H7 (cell line): ENCODE measurements around the gene MYO16. TPM values are rescaled to one million over a fixed set of nuclear protein-coding genes. Genes with fewer than 3 reads are reported as not detected.

Source experiments
- DNase-seq: peaks from one replicate; pipeline ENCODE4 v3.0.0; 2012
- H3K27me3 ChIP-seq: 2 replicates; pipeline ENCODE4 v1.6.0; 2011; ENCODE audit warnings: mild to moderate bottlenecking, low read length; ENCODE audit not compliant: control insufficient read depth, insufficient read depth
- H3K36me3 ChIP-seq: replicated peaks from 2 replicates; pipeline ENCODE4 v1.5.1; 2011; ENCODE audit warnings: low read length; ENCODE audit not compliant: control insufficient read depth, insufficient read depth
- H3K4me3 ChIP-seq: 2 replicates; pipeline ENCODE4 v1.5.1; 2011; ENCODE audit warnings: low read depth, mild to moderate bottlenecking, control low read depth, low read length, moderate library complexity; ENCODE audit not compliant: insufficient read depth
- total RNA-seq: library from RNA; depleted of rRNA; stranded (reverse); fragments of >200 nt; shearing (Covaris generic); gene quantifications from 2 replicates; pipeline ENCODE4 v1.2.3, GENCODE V29; 2014

MYO16 gene
- total RNA-seq, 1 experiment from 2014 or later: 0.03 TPM

DNA sequence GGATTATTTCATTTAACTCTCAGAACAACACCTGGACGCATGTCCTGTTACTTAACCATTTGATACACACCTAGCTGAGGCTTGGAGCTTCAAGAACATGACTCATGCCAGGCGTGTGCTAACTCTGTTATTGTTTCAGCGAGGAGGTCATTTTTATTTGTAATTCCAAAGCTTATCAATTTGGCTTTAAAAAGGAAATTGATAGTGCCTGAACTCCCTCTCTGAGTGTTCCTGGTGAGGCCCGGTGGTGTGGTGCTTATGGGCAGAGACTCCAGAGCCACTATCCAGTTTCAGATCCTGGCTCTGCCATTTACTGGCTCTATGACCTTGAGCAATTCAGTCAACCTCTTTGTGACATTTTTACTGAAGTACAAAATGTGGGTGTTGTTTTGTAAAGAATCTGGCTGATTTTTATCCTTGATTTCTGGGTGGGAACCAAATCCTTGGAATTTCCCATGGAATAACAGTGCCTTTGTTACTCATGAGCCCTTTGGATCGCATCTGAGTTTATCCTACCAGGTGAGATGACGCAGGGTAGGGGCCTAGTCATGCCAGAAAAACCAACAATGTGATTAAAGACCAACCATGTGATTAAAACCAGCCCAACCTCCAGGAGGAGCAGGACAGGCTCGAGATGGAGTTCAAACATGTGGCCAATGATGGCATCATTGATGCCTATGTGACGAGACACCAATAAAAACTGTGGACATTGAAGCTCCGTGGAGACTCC, 198.8 kb downstream of the MYO16 start:
- no peak overlapping the region for H3K4me3 ChIP-seq
- no peaks in the 10 kb centered on the region for H3K36me3 ChIP-seq
- DNase-seq: no peak
- no peaks in the 10 kb centered on the region for H3K27me3 ChIP-seq

DNA sequence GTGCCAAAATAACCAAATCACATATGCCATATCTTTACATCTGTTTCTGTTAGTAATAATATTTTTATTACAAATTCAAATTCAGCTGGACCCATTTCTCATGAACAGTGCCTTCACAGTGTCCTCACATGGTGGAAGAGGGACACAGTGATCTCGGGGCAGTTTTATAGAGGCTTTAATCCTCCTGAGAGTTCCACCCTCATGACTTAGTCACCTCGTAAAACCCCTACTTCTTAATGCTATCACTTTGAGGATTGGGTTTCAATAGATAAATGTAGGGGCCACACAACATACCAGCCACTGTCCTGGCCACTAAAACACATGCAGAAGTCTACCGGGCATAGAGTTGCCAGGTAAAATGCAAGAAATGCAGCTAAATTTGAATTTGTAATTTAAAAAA, 201.5 kb downstream of the MYO16 start:
- no peak overlapping the region for H3K4me3 ChIP-seq
- no peak for DNase-seq
- no peaks in the 10 kb centered on the region for H3K27me3 ChIP-seq
- no peaks in the 10 kb centered on the region for H3K36me3 ChIP-seq

DNA sequence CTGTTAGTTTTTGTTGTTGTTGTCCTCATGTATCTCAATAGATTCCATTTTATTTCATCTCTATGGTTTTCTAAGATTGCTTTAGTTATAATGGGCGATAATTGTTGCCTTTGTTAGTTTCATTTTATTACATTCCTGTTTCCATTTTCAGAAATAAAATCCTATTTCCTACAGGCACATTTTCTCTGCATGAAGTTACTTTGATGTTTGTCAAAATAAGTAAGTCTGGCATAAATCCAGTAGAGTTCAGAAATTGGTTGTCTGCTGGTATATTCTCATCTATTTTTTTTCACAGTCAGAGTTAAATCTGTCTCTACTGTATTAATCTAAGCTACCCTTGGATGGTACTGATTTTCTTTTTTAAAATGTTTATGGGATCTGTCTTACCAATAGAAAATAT, 204.1 kb downstream of the MYO16 start:
- Histone ChIP-seq H3K27me3 (no peaks in the 10 kb centered on the region), H3K4me3 (no peak overlapping the region), H3K36me3 (no peaks in the 10 kb centered on the region)
- DNase-seq: no peak

DNA sequence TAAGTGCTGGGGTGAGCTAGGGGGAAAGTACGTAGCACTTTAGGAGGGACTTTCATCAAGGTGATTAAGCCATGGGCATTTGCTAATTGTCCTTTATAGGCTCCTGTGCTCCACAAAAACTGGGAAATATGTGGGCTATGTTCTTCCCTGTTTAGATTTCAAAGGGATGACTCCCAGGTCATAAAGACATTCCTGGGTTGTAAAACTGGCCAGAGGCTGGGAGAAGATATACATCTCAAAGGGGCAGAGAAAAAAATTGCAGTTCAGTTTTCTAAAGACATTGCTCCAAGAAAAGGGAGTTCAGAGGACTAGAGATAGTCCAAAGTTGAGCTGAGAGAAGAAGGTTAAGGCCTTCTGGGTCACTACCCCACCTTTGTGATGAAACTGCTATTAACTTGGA, 204.8 kb downstream of the MYO16 start:
- no peaks in the 10 kb centered on the region for H3K36me3 ChIP-seq

DNA sequence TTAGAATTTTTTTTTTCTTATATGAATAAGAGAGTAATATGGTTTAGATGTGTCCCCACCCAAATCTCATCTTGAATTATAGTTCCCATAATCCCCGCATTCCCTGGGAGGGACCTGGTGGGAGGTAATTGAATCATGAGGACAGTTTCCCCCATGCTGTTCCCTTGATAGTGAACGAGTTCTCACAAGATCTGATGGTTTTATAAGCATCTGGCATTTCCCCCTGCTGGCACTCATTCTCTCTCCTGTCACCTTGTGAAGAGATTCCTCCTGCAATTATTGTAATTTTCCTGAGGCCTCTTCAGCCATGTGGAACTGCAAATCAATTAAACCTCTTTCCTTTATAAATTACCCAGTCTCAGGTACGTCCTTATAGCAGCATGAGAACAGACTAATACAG, 205.7 kb downstream of the MYO16 start:
- Histone ChIP-seq H3K27me3 (no peaks in the 10 kb centered on the region), H3K4me3 (no peak overlapping the region), H3K36me3 (no peaks in the 10 kb centered on the region)
- no peak for DNase-seq

More for the DNA sequence above, 204.8 kb downstream of the MYO16 start:
- no peaks in the 10 kb centered on the region for H3K27me3 ChIP-seq
- no peak for DNase-seq
- no peak overlapping the region for H3K4me3 ChIP-seq

DNA sequence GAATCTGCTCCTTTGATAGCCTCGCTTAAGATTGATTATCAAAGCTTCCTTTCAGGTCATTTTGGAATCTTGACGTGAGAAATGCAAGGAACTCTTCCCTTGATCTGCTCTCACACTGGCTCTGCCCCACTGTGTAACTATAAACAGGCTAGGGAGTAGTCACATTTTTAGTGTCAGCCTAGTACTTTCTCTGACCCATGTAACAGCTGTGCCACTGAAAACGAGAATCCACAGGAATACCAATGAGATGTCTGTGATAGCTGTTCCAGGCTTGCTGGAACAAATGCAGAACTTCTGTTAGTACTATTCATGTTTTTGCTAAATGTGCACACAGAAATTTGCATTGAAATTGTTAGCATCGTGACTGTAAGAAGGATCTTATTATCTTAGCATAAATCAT, 221.3 kb downstream of the MYO16 start:
- Histone ChIP-seq H3K4me3 (no peak overlapping the region), H3K36me3 (no peaks in the 10 kb centered on the region), H3K27me3 (no peaks in the 10 kb centered on the region)
- no peak for DNase-seq

DNA sequence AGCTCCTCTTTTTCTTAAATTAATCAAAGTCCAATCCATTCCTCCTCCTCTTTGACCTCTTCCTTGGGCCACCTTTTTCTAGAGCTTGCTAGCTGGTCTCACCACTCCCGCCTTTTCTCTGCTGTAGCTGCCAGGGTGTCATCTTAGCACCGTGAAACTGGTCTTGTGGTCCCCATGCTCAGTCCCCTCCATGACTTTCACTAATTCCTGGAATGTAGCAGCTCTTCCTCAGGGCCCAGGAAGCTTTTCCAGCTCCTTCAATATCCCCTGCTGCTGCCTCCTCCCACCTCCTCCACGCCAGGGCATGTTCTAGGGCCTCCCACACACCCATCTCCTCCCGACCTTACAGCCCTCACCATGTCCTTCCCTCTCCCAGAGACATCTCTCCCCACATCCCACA, 222.2 kb downstream of the MYO16 start:
- Histone ChIP-seq H3K36me3 (no peaks in the 10 kb centered on the region), H3K27me3 (no peaks in the 10 kb centered on the region), H3K4me3 (no peak overlapping the region)
- no peak for DNase-seq

DNA sequence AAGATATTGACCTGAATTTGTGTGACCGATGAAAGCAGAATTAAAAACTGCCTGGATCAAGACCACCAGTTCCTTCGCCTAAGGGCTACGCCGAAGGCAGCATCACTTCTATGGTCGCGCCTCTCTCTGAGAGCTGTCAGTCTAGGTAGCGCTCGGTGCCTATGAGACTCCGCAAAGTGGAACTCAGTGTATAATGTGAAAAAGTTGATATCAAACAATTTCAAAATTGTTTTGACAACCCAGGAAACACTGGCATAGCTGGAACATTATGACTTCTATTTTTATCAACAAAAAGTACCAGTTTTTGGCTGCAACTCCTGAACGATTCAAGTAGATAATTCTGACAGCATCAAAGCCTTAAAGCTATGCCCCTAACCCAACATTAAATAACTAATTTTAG, 223.6 kb downstream of the MYO16 start:
- Histone ChIP-seq H3K27me3 (no peaks in the 10 kb centered on the region), H3K36me3 (no peaks in the 10 kb centered on the region), H3K4me3 (no peak overlapping the region)
- DNase-seq: no peak

DNA sequence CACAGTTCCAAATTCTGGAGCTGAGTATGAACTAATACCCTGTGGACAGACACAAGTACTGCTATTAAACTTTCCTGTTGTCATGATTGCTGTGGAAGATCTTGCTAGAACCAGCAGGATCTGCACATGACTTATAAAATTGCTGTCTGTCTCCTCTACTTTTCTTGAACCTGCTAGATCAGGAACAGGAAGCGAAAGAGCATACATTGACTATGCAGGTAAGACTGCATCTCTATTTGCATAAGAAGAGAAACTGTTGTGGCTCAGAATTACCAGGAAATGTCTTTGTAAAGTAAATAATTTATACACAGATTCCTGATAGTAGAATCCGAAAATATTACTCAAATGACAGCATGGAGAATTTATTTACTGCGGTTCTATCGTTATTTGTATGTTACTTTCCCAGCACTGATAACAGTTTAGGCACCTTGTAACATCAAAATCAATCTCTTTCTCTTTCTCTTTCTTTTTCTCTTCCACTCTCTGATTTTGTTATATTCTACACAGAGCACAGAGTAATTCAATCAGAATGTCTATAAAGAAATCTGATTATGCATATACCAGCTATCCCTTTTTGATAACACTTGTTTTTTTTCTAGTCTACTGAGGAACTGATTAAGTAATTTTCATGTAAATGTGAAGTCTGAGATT, 226.5 kb downstream of the MYO16 start:
- DNase-seq: no peak
- Histone ChIP-seq H3K4me3 (no peak overlapping the region), H3K36me3 (no peaks in the 10 kb centered on the region), H3K27me3 (no peaks in the 10 kb centered on the region)

DNA sequence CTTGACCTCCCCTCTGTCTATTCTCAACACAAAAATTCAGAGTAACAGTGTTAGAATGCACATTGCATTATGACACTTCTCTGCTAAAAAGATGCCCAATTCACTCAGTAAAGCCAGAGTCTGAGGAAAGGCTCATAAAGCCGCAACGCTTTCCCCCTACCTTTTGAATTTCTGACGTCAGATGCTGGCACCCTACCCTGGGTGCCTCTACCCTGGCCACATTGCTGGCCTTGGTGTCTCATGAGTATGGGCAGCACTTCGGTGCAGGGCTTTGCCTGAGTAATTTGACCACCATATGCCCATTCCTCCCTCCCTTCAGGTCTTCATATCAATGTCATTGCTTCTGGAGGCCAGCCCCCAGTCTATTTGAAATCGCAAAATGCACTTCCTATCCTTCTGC, 229.3 kb downstream of the MYO16 start:
- H3K36me3 ChIP-seq: no peaks in the 10 kb centered on the region
- no peak overlapping the region for H3K4me3 ChIP-seq
- DNase-seq: no peak
- H3K27me3 ChIP-seq: no peaks in the 10 kb centered on the region

DNA sequence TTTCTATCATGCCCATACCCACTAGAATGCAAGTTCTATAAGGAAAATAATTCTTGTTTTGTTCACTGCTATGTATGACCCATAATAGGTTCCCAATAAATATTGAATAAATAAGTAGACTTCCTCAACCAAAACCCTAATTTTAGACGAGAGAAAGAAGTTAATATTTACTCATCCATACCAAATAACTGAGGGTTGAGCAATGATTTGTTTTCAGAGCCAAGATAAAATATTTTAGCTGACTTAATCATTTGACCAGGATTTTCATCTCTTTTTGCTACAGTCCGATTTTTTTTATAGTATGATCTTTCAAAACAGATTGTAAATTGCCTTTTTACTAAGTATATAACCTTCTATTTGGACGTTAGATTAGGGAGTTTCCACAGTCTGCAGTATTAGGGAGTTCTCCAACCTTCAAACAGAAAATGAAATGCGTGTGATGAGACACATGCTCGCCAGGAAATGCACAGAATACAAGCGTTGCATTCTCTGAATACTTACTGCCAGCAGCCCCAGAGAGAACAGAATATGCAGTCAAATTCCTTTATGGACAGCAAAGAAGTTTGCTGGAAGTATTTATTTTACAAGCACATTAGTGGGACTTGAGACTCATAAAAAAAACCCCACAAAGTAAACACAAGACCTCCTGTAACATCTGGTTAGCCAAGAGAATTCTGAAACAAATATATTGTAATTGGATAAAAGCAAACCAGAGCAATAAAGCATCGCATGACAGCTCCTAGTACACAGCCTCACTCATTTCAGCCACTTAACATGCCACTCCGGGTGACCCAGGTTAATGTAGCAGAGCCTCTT, 230.0 kb downstream of the MYO16 start:
- no peaks in the 10 kb centered on the region for H3K27me3 ChIP-seq
- no peaks in the 10 kb centered on the region for H3K36me3 ChIP-seq
- DNase-seq: no peak
- H3K4me3 ChIP-seq: no peak overlapping the region

DNA sequence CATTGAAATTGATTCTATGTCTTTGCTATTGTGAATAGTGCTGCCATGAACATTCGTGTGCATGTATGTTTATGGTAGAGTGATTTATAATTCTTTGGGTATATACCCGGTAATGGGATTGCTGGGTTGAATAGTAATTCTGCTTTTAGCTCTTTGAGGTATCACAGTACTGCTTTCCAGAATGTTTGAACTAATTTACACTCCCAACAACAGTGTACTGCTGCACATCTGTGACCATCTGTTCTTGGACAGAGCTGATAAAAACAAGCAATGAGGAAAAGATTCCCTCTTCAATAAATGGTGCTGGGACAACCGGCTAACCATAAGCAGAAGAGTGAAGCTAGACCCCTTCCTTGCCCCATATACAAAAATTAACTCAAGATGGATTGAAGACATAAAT, 231.0 kb downstream of the MYO16 start:
- Histone ChIP-seq H3K36me3 (no peaks in the 10 kb centered on the region), H3K27me3 (no peaks in the 10 kb centered on the region), H3K4me3 (no peak overlapping the region)
- DNase-seq: no peak

DNA sequence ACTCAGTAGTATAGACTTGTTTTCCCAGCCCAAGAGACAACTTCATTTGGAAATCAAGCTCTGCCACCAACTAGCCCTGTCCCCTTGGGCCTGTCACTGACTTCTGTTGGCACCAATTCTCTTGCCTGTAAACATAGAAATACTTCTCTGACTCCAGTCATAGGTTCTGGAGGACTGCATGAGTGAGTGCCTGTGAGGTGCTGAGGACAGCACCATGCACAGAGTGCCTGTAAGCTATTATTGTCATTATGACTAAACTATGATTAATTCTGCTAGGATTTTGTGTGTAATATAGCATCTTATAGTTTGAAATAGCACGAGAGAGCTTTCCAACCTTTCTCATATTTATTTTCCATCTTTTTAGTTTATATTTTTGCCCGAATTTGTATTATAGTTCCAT, 247.9 kb downstream of the MYO16 start:
- no peaks in the 10 kb centered on the region for H3K27me3 ChIP-seq
- no peak for DNase-seq

DNA sequence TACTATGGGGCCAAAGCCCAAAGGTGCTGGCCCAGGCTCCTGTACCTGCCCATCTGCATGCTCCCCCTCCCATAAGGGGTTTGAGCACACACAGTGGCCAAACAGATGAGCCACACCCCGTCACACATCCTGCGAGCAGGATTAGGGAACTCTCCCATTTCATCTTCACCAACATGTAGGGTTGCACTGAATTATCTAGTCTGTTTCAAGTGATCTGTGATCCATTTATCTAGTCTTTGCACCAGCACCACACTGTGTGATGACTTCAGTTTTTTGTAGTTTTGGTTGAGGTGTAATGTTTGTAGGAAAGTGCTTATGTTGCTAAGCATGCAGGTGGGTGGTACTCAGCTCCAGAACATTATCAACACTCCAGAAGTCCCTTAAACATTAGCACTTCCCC, 249.3 kb downstream of the MYO16 start:
- DNase-seq: no peak
- Histone ChIP-seq H3K27me3 (no peaks in the 10 kb centered on the region), H3K36me3 (no peaks in the 10 kb centered on the region), H3K4me3 (no peak overlapping the region)

More for the DNA sequence above, 247.9 kb downstream of the MYO16 start:
- Histone ChIP-seq H3K4me3 (no peak overlapping the region), H3K36me3 (no peaks in the 10 kb centered on the region)
